ENCODE results near the gene FHL1. TPM values are rescaled to one million over a fixed set of nuclear protein-coding genes. Genes with fewer than 3 reads are reported as not detected.

FHL1 gene
- polyA plus RNA-seq, 1 of the 3 experiments (the other 2 are of a cell fraction): 57.8 TPM

- no peak overlapping the region for H3K27ac ChIP-seq (ENCODE audit: low read depth in 2 of 2, low read length in 1 of 2)
- H3F3A ChIP-seq (replicated peaks; ENCODE audit: insufficient read depth): no peaks in the 10 kb centered on the region
- WGBS (ENCODE audit: low lambda C conversion rate): 42% methylated on average over 5 of the region's 6 CpGs
- POLR2A ChIA-PET: no interaction called here
- H3K4me3 ChIP-seq (ENCODE audit: low read depth in 2 of 2, low read length in 1 of 2): no peak overlapping the region
- H3K9me3 ChIP-seq: no peaks in the 10 kb centered on the region
- TF ChIP-seq FOSL2 (IDR thresholded peaks at IDR 0.05; ENCODE audit: borderline replicate concordance, low read depth) (no peak), POLR2AphosphoS5 (IDR thresholded peaks at IDR 0.05; ENCODE audit: low read depth, low read length) (no peak), YY1 (IDR thresholded peaks at IDR 0.05; ENCODE audit: low read depth) (no peak), SMC3 (IDR thresholded peaks at IDR 0.05; ENCODE audit: low read depth, low read length) (no peak), MXI1 (IDR thresholded peaks at IDR 0.05; ENCODE audit: low read depth, low read length) (no peak), TCF12 (IDR thresholded peaks at IDR 0.05) (no peak), TAF1 (IDR thresholded peaks at IDR 0.05; ENCODE audit: borderline replicate concordance, low read depth, low read length) (no peak), RFX5 (IDR thresholded peaks at IDR 0.05; ENCODE audit: low read length) (no peak), TEAD4 (IDR thresholded peaks at IDR 0.05; ENCODE audit: borderline replicate concordance, insufficient read depth) (no peak), EP300 (IDR thresholded peaks at IDR 0.05; ENCODE audit: borderline replicate concordance in 1 of 2, low read depth in 1 of 2, low read length in 1 of 2) (no peak), NRF1 (IDR thresholded peaks at IDR 0.05; ENCODE audit: low read depth, low read length) (no peak)
- TF ChIP-seq, protein P1, sequence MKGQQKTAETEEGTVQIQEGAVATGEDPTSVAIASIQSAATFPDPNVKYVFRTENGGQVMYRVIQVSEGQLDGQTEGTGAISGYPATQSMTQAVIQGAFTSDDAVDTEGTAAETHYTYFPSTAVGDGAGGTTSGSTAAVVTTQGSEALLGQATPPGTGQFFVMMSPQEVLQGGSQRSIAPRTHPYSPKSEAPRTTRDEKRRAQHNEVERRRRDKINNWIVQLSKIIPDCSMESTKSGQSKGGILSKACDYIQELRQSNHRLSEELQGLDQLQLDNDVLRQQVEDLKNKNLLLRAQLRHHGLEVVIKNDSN (IDR thresholded peaks at IDR 0.05; ENCODE audit: borderline replicate concordance, low read depth): no peak
- no peak overlapping the region for H3K9ac ChIP-seq
- no peaks in the 10 kb centered on the region for H3K27me3 ChIP-seq (ENCODE audit: insufficient read depth)
- no peaks in the 10 kb centered on the region for H3K9me2 ChIP-seq
- H2AFZ ChIP-seq (ENCODE audit: low read depth): no peak overlapping the region
- H3K4me2 ChIP-seq: no peak overlapping the region
- H3K4me1 ChIP-seq (ENCODE audit: control insufficient read depth in 1 of 2, insufficient read depth in 2 of 2, low read depth in 1 of 2, low read length in 1 of 2): peaks cover 0 to 2% of the 10 kb centered on the region in 2 experiments; a peak in 1 of 4 replicates
- no peaks in the 10 kb centered on the region for H3K79me2 ChIP-seq (ENCODE audit: insufficient read depth)
- DNase-seq: no peak
- H4K20me1 ChIP-seq (ENCODE audit: insufficient read depth): no peaks in the 10 kb centered on the region
- H3K36me3 ChIP-seq (replicated peaks in 1 of 2; ENCODE audit: control insufficient read depth in 1 of 2, insufficient read depth in 2 of 2, low read length in 1 of 2): no peaks in the 10 kb centered on the region
- CTCF ChIA-PET: interaction anchor here (1.0 to 1.5 kb wide), 4 partner anchors 9 to 153 kb away, joined by 3 to 4 read pairs (median 3); no protein-coding TSS in a partner anchor
Measured at GRCh38 chrX:136191171-136191570, 43.8 kb downstream of the FHL1 start.

DNA sequence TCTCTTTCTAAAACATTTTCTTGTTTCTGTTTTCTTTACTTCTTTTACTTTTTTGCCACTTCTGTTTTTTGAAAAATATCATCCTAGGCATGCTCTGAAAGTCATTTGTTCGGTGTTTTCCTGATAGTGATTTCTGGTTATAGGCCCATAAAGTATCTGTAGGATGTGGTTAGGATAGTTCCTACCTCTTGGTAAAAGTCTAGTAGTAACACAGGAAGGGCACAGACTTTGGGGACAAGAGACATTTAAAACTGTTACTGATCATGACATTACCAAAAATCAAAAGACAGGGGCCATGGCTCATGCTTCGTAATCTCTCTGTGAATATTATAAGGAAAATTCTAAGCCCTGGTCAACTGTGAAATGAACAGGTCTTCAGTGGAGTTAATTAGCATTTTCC lies 44.8 kb downstream of the FHL1 start:
- no peaks in the 10 kb centered on the region for H3F3A ChIP-seq (replicated peaks; ENCODE audit: insufficient read depth)
- H4K20me1 ChIP-seq (ENCODE audit: insufficient read depth): no peaks in the 10 kb centered on the region
- H3K4me1 ChIP-seq (ENCODE audit: control insufficient read depth in 1 of 2, insufficient read depth in 2 of 2, low read depth in 1 of 2, low read length in 1 of 2): peaks cover 0 to 2% of the 10 kb centered on the region in 2 experiments; a peak in 1 of 4 replicates
- H3K9me2 ChIP-seq: no peaks in the 10 kb centered on the region
- no peaks in the 10 kb centered on the region for H3K79me2 ChIP-seq (ENCODE audit: insufficient read depth)
- 41% methylated on average over 2 of the region's 2 CpGs for WGBS (ENCODE audit: low lambda C conversion rate)
- no peak overlapping the region; the same call in 1 of the 2 replicates for H3K4me2 ChIP-seq
- H3K27me3 ChIP-seq (ENCODE audit: insufficient read depth): no peaks in the 10 kb centered on the region
- TF ChIP-seq FOXM1 (IDR thresholded peaks at IDR 0.05; ENCODE audit: low read depth) (no peak), SMC3 (IDR thresholded peaks at IDR 0.05; ENCODE audit: low read depth, low read length) (no peak), NRF1 (IDR thresholded peaks at IDR 0.05; ENCODE audit: low read depth, low read length) (no peak), YY1 (IDR thresholded peaks at IDR 0.05; ENCODE audit: low read depth) (no peak), IRF3 (IDR thresholded peaks at IDR 0.05; ENCODE audit: low read depth, low read length) (no peak), MAX (IDR thresholded peaks at IDR 0.05; ENCODE audit: low read depth) (no peak), USF2 (IDR thresholded peaks at IDR 0.05; ENCODE audit: borderline replicate concordance, low read depth, low read length) (no peak)
- no peak overlapping the region for H3K9ac ChIP-seq
- peak overlapping the region in 1 of 2 experiments; percentile 49; a peak in 2 of 4 replicates for H3K27ac ChIP-seq (ENCODE audit: low read depth in 2 of 2, low read length in 1 of 2)
- no peak overlapping the region for H2AFZ ChIP-seq (ENCODE audit: low read depth)
- POLR2A ChIA-PET: interaction anchor here (0.6 kb wide), 1 partner anchor 219 kb away, joined by 4 read pairs; the partner anchor contains the start of gene MMGT1
- no peaks in the 10 kb centered on the region for H3K36me3 ChIP-seq (replicated peaks in 1 of 2; ENCODE audit: control insufficient read depth in 1 of 2, insufficient read depth in 2 of 2, low read length in 1 of 2)
- DNase-seq: no peak
- no peak overlapping the region for H3K4me3 ChIP-seq (ENCODE audit: low read depth in 2 of 2, low read length in 1 of 2)
- CTCF ChIA-PET: interaction anchor here (0.9 to 1.4 kb wide), 3 partner anchors 10 to 164 kb away, joined by 3 read pairs; no protein-coding TSS in a partner anchor
- no peaks in the 10 kb centered on the region for H3K9me3 ChIP-seq
